ENCODE measurements around the gene OR2A42. TPM values are rescaled to one million over a fixed set of nuclear protein-coding genes. Genes with fewer than 3 reads are reported as not detected.
A peak's percentile ranks its signal among the peaks of the same experiment; 100 is the strongest.
"Not testable (repeated sequence)": the region's sequence is repeated elsewhere in the genome, so short reads cannot be mapped to it uniquely, and the experiment has no call there.

Gene OR2A42
- polyA plus RNA-seq, 3 donors: 0.58 to 2.7 (median 2.5) TPM

- not testable (repeated sequence) for DNase-seq
Observed at GRCh38 chr7:144228810-144229209, 10.6 kb downstream of the OR2A42 start.

GRCh38 chr7:144226866-144227265, 12.5 kb downstream of the OR2A42 start:
- not testable (repeated sequence) for DNase-seq

GRCh38 chr7:144223675-144224074, 15.7 kb downstream of the OR2A42 start:
- not testable (repeated sequence) for DNase-seq

GRCh38 chr7:144220531-144220930, 18.9 kb downstream of the OR2A42 start:
- not testable (repeated sequence) for DNase-seq

- not testable (repeated sequence) for DNase-seq
Observed at GRCh38 chr7:144219149-144219548, 20.3 kb downstream of the OR2A42 start.

GRCh38 chr7:144218581-144218980, 20.8 kb downstream of the OR2A42 start:
- DNase-seq: not testable (repeated sequence)

GRCh38 chr7:144217200-144217599, 22.2 kb downstream of the OR2A42 start:
- not testable (repeated sequence) for DNase-seq

- not testable (repeated sequence) for DNase-seq
Observed at GRCh38 chr7:144205306-144205705, 34.1 kb downstream of the OR2A42 start.

GRCh38 chr7:144203086-144203485, 36.3 kb downstream of the OR2A42 start:
- not testable (repeated sequence) for DNase-seq

GRCh38 chr7:144201978-144202377, 37.4 kb downstream of the OR2A42 start:
- DNase-seq: not testable (repeated sequence)

- DNase-seq: not testable (repeated sequence)
Observed at GRCh38 chr7:144198934-144199333, 40.5 kb downstream of the OR2A42 start.

- not testable (repeated sequence) for DNase-seq
Observed at GRCh38 chr7:144195212-144195872, 44.1 kb downstream of the OR2A42 start, which contains the start of gene ARHGEF35. TSS of gene ARHGEF35 (minus strand) at chr7:144195833. CDS start at chr7:144188383, 7,450 bp downstream.

GRCh38 chr7:144194453-144194852, 45.0 kb downstream of the OR2A42 start:
- DNase-seq: not testable (repeated sequence)

GRCh38 chr7:144193782-144194181, 45.6 kb downstream of the OR2A42 start:
- not testable (repeated sequence) for DNase-seq

GRCh38 chr7:144188578-144189171, 50.7 kb downstream of the OR2A42 start:
- DNase-seq: not testable (repeated sequence)

GRCh38 chr7:144187848-144188247, 51.6 kb downstream of the OR2A42 start:
- not testable (repeated sequence) for DNase-seq

- not testable (repeated sequence) for DNase-seq
Observed at GRCh38 chr7:144183166-144183565, 56.2 kb downstream of the OR2A42 start, which contains the start of gene CTAGE4. TSS of gene CTAGE4 (plus strand) at chr7:144183466. CDS start at chr7:144183504, 38 bp downstream.

- not testable (repeated sequence) for DNase-seq
Observed at GRCh38 chr7:144179165-144179479, 60.3 kb downstream of the OR2A42 start.

- DNase-seq: peak; percentile 7
Observed at GRCh38 chr7:144178380-144179164, 60.8 kb downstream of the OR2A42 start.
